Measurements from ENCODE around the gene TMEM179B.
"Not testable (repeated sequence)": the region's sequence is repeated elsewhere in the genome, so short reads cannot be mapped to it uniquely, and the experiment has no call there.

The TMEM179B gene, protein sequence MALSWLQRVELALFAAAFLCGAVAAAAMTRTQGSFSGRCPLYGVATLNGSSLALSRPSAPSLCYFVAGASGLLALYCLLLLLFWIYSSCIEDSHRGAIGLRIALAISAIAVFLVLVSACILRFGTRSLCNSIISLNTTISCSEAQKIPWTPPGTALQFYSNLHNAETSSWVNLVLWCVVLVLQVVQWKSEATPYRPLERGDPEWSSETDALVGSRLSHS

DNA sequence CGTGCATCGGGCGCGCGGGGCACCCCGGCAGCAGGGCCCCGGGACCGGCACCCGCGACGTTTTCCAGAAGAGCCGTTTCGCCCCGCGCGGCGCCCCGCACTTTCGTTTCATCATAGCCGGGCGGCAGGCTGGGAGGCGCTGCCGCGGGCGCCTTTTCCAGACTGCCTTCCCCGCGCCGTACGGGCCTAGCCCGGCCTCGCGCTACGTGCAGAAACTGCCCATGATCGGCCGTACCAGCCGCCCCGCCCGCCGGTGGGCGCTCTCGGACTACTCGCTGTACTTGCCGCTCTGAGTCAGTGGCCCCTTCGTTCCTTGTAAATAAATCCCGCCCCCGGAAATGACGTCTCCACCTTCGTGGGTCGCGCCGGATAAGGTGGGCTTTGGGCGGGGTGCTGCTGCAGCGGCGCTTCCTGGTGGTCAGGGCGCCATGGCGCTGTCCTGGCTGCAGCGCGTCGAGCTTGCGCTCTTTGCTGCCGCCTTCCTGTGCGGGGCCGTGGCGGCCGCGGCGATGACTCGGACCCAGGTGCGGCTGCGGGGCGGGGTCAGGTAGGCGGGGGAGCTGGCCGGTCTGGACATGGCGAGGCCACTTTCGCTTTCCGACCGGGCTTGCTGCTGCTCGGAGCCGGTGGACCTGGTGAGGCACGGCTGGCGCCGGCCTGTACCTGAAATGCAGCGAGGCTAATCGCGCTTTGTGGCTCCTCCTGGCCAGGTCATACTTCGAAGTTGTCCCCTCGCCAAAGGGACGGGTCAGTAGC is at the start of gene TMEM179B:
Gene TMEM179B, plus strand, starts transcription at position 398 of the 755 bp plus-strand sequence. Its CDS starts 30 bp downstream, at position 428.
- DNase-seq (ENCODE audit: low spot score), result peak; percentile 99

DNA sequence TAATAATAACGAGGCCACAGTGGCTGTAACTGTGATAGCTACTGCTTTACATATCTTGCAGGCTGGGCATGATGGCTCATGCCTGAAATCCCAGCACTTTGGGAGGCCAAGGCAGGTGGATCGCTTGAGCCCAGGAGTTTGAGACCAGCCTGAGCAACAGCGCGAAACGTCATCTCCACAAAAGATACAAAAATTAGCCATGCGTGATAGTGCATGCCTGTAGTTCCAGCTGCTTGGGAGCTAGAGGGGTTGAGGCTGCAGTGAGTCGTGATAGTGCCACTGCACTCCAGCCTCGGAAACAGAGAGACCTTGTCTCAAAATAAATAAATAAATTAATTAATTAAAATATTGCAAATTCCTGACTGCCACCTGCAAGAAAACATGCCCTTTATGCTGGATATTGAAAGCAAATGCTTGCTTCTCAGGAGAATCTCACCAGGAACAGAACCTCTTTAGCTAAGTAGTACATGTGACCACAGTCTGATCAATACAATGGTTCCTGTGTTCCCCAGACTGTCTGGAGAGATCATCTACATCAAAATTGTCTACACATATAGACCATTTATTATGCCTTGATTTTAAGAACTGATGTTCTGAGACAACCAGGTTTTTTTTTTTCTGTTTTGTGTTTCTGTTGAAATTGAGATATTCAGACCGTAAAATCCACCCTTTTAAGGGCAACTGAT is 39.6 kb upstream of the TMEM179B start:
- no peak for DNase-seq (ENCODE audit: low spot score)

DNA sequence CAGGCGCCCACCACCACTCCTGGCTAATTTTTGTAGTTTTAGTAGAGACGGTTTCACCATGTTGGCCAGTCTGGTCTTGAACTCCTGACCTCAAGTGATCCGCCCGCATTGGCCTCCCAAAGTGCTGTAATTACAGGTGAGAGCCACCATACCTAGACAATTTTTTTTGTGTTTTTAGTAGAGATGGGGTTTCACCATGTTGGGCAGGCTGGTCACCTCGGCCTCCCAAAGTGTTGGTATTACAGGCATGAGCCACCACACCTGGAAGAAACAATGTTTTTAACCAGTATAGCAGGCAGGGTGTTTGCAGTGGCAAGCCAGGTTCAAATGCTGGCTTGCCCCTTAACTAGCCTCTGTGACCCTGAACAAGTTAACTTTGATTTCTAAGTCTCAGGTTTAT is 37.3 kb upstream of the TMEM179B start:
- DNase-seq (ENCODE audit: low spot score), result not testable (repeated sequence)

DNA sequence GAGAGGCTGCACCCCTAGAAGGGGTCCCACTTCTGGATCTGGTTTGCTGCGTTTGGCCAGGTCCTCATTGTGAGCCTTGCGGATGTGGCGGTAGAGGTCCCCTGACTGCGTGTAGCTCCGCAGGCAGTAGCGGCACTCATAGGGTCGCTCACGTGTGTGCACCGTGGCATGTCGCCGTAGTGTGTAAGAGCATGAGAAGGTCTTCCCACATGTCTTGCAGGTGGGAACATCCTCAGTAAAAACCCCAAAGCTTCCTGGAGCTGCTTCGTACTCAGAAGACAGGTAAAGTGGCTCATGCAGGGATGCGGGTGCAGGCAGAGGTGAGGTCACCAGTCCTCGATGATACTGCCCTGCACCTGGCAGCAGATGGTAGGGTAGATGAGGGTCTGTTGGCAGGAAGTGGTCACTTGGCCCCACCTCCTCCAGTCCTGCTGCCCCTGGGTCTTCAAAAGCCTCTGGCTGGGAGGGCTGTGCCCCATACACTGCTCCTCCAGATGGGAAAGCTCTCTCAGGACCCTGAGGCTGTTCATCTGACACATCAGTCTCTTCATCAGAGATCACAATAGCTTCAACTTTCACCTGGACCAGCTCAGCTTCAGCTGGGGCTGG is 34.9 kb upstream of the TMEM179B start:
- no peak for DNase-seq (ENCODE audit: low spot score)

DNA sequence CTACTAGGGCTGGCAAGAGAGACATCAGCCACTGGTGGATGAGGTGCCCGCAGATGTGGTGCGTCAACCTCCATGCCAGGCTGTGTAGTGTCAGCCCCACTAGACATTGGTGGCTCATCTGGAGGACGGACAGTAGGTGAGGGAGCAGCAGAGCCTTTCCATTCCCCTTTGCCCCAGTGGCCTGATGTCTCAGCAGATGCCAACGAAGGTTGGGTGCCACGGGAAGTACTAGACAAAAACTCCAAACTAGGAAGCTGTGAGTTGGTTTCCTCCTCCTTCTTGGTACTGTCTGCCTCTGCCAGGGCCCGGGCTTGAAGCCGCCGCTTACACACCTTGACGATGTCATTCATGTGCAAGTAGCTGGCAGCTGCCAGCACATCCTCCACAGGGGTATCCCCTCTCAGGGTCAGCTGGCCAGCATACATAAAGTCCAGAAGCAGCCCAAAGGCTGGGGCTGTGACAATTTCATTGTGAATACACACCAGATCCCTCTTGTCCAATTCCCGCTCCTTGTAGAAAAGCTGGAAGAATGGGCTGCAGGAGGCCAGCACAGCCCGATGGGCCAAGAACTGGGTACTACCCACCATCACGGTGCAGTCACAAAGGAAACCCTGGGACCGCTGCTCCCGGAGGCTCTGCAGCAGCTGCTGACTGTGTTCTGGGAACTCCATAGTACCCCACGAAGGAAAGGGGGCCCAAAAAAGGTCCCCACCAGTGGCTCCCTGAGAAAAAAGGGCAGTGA is 34.0 kb upstream of the TMEM179B start:
- DNase-seq (ENCODE audit: low spot score), result no peak

DNA sequence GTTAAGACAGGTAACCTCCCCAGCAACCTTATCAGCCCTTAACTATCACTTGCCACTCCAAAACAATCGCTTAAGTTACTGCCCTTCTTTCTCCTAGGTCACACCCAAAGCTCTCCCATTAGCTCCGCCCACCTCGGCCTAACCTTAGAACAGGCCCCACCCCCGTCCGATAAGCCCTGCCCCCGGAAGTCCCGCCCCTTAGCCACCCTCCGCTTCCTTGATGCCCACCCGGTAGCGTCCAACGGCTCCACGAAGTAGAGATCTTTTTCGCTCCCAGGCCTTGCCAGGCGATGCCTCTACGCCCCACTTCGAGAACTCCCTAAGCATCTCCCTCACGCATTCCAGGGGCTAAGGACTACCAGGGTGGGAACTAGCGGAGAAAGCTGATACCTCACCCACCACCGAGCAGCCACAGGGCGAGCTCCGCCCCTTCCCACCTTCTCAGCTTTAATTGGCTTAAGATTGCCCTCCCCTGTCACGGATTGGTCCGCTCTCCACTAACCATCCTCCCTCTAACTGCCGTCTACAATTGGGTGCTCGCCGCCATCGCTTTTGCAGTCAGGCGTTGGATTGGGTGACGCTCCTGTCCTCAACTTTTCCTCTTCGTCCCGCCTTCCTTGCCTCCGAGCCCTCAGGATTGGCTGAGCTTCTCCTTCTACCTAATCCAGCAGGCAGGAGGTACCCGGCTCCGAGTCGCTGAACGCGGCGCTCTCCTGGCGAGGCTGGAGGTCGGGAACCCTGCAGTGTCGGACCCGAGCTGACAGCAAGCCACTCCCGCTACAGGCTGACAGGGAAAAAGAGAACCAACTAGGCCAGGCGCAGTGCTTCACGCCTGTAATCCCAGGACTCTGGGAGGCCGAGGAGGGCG is 33.2 kb upstream of the TMEM179B start, which contains the start of gene ZBTB3:
Gene ZBTB3, minus strand, starts transcription at position 425 of the 868 bp plus-strand sequence. CDS start 496 bp downstream, outside the sequence.
- peak; percentile 100 for DNase-seq (ENCODE audit: low spot score)

DNA sequence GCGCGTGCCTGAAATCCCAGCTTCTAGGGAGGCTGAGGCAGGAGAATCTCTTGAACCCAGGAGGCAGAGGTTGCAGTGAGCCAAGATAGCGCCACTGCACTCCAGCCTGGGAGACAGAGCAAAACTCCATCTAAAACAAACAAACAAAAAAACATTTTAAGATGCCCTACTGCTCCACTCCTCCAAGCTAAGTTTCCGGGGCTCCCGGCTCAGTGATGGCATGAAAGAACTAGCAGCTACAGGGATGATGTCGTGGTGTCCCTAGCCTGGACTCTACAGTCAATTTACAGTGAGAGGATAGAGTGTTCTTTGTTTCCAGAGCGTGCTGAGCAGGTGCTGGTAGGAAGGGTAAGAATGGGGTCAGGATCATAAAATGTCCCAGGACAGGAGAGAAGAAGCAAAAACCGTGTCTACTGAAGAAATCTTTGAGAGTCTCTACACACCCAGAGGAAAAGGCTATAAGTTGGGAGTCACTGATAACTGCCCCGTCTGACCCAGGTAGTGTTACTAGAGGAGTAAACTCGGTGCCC is 32.1 kb upstream of the TMEM179B start:
- DNase-seq (ENCODE audit: low spot score), result no peak

DNA sequence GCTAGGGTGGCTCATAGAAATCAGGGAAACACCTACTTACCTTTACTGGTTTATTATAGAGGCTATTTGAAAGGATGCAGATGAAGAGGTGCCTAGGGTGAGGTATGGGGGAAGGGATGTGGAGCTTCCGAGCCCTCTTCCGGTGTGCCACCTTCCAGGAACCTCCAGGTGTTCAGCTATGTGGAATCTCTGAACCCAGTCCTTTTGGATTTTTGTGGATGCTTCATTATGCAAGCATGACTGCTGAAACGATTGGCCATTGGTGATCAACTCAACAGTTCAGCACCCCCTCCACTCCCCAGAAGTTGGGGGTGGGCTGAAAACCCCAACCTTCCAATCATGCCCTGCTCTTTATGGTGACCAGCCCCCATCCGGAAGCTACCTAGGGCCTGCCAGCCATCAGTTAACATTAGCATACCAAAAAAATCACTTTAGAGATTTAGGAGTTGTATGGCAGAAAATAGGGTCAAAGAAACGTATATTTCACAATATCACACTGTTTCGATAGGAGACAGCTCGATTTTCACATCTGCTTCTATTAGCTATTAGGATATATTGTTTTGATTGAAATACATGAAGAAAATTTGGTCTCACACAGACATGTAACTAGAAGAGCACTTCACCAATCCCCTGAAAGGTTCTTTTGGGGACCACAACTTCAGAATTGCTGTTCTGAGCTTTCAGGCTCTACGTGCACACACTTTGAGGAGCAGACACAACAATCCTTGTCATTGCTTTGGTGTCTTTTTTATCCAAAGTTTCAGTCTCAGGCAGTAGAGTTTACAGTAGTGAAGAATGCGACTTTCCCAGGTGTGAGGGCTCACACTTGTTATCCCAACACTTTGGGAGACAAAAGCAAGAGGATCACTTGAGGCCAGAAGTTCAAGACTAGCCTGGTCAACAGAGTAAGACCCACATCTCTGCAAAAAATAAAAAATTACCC is 29.1 kb upstream of the TMEM179B start:
- DNase-seq (ENCODE audit: low spot score), result no peak

DNA sequence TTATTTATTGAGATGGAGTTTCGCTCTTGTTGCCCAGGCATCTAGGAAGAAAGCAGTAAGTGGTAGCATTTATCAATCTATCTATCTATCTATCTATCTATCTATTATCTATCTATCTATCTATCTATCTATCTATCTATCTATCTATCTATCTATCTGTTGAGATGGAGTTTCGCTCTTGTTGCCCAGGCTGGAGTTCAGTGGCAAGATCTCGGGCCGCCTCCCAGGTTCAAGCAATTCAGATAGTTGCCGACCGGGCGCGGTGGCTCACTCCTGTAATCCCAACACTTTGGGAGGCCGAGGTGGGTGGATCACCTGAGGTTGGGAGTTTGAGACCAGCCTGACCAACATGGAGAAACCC is 26.4 kb upstream of the TMEM179B start:
- not testable (repeated sequence) for DNase-seq (ENCODE audit: low spot score)

DNA sequence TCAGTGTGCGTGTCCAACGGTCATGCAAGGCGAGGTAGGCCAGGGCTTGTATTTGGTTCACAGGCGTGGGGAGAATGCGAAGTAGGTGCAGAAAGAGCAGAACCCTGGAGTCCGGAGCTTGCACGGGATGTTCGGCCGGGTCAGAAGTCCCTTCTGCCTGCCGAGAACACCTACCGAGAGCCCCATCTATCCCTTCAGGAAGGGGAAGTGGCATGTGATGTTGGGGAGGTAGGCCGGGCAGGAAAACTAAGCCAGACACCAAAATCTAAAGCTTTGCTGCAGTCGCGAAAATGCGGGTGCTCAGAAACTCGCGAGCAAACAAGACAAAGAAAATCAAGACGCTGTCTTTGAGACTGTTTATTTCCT is 16.4 kb upstream of the TMEM179B start:
- no peak for DNase-seq (ENCODE audit: low spot score)

DNA sequence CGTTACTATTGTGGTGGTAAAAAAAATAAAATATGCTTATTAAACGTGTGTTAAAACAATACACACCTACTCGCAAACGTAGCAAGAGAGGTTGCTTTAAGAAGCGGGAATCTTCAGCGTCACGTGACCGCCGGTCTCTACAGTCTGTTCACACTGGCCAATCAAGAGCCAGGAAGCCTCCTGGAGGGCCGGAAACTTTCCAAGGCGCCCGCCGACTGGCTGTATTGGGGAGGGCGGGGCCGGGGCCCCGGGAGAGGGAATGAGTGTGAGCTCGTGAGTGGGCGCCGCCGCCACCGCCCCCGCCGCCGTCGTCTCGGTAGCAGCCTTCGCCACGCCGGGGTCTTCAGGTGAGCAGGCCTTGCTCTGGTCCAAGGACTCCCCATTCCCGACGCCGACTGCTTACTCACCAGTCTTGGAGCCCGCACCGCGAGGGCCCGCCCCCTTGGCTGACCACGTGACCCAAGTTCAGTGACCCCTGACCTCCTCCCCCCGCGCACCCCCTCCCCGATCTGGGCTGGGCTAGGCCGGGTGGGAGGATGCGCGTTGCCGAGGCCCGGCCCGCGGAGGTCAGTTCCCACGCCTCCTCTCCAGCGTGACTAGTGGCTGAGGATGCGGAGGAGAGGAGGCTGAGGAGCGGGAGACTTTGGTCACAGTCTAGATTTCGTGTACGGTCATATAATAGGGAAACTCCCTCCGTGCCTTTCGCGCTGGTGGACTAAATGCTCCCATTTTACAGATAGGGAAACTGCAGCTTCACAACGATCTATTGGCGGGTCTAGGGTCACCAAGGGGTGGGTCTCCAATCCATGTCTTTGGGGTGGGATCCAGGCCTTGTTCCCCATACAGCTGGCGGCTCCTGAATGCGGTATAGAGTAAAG is 15.8 kb upstream of the TMEM179B start, which contains the start of gene TAF6L:
Gene TAF6L, plus strand, starts transcription at position 253 of the 878 bp plus-strand sequence. CDS start 4,388 bp downstream, outside the sequence.
- peak; percentile 100 for DNase-seq (ENCODE audit: low spot score)

DNA sequence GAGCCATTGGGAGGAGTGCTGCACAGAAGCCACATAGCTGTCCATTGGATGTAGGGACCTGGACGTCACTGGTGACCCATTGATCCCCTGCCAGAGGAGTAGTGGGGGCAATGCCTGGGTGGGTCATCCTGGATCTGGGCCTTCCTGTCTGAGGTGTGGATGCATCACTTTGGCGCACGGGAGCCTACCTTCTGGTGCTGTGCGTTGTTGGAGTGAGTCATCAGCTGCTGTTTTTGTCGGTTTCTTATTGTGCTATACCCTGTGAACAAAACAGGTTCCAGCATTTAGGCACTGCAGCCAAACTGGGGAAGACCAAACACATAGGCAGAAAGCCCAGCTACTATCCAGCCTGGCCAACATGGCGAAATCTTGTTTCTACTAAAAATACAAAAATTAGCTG is 12.8 kb upstream of the TMEM179B start:
- no peak for DNase-seq (ENCODE audit: low spot score)

DNA sequence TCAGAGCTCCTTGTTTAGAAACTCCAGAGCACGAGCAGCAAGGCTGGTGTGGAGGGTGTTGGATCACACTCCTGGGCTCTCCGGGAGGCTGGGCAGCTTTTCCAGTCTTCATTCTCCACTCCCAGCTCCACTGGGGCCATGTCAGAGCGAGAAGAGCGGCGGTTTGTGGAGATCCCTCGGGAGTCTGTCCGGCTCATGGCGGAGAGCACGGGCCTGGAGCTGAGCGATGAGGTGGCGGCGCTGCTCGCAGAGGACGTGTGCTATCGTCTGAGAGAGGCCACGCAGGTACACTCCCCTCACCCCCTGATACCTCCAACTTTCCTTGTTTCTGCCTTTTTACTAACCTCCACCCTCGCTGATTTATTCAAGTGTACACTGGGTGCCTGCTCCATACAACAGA is 11.6 kb upstream of the TMEM179B start:
- DNase-seq (ENCODE audit: low spot score), result no peak

DNA sequence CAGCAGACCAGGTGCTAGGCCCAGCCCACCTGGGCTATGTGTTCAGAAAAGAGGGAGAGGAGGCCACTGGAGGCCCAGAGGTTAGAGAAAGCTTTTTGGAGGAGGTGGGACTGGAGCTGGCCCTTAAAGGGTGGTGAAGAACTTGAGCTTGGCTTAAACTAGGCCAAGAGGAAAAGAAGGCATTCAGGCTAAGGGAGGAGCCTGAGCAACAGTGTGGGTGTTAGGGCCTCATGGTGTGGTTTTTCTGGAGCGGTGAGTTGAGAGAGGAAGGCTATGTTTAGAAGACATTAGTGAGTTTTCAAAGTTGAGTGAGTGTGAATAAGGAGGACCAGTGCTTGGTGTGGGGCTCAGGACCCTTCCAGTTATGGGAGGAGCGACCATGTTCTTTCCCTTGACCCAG is 9.8 kb upstream of the TMEM179B start:
- DNase-seq (ENCODE audit: low spot score), result no peak

DNA sequence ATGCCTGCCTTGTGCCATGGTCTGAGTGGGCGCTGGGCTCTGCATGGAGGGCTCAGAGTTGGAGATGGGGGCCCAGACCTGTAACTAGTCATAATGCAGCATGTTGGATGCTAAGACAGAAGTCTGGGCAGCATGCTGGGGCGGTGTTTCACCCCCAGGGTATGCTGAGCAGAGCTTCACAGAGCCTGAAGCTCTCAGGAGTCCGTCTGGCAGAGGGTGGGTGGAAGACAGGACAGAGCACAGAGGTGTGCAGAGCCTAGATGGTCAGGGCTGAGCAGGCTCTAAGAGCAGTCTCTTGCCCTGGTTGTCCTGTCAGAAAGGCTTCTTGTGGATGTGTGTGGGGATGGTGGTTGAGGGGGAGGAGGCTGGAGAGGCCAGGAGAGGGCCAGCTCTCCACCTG is 8.8 kb upstream of the TMEM179B start:
- DNase-seq (ENCODE audit: low spot score), result no peak

DNA sequence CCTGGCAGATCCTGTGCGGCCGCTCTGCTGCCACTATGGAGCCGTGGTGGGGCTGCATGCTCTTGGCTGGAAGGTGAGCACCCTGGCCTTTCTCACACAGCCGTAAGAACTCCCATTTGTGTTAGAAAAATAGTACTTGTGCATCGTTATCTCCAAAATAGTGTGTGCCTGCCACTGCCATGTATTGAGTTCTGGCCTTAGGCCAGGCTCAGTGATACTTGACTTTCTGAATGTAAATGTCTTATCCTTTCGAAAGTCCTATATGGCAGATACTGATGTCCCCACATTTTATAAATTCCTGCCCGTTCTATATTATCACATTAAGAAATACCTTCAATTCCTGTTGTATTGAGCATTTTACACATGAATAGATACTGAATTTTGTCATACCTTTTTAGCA is 4.4 kb upstream of the TMEM179B start:
- DNase-seq (ENCODE audit: low spot score), result no peak

DNA sequence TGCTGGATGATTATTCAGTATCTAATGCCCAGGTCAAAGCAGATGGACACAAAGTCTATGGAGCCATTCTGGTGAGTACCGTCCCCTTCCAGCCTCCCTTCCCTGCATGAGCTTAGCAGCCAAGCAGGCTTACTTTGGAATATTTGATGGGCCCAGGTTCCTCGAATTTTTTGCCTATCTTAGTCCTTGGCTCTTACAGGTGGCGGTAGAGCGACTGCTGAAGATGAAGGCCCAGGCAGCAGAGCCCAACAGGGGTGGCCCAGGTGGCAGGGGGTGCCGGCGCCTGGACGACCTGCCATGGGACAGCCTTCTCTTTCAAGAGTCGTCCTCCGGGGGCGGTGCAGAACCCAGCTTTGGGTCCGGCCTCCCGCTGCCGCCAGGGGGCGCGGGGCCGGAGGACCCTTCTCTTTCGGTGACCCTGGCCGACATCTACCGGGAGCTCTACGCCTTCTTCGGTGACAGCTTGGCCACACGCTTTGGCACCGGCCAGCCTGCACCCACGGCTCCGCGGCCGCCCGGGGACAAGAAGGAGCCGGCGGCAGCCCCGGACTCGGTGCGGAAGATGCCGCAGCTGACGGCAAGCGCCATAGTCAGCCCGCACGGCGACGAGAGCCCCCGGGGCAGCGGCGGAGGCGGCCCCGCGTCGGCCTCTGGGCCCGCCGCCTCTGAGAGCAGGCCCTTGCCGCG is 741 bp upstream of the TMEM179B start:
- peak; percentile 81 for DNase-seq (ENCODE audit: low spot score)

DNA sequence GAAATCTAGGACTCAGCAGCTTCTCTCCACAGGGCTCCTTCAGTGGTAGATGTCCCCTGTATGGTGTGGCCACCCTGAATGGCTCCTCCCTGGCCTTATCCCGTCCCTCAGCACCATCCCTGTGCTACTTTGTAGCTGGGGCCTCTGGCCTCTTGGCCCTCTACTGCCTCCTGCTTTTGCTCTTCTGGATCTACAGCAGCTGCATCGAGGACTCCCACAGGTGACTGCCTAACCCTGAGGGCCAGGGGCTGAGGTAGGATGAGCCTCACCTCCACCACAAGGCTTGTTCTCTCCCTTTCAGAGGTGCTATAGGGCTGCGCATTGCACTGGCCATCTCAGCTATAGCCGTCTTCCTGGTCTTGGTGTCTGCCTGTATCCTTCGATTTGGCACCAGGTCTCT is 1.8 kb downstream of the TMEM179B start:
- DNase-seq (ENCODE audit: low spot score), result peak; percentile 34
